ENCODE data around the gene ITCH.

DNA sequence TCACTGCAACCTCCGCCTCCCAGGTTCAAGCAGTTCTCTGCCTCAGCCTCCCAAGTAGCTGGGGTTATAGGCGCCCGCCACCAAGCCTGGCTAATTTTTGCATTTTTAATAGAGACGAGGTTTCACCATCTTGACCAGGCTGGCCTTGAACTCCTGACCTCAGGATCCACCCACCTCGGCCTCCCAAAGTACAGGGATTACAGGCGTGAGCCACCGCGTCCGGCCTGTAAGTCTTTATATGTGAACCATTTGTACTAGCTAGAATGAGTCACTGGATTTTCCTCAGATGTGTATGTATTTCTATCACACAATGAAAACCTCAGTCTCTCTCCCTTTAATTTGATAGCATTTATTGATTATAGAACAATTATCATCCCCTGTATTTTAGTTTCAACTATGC is 34.0 kb downstream of the ITCH start:
- TF ChIP-seq POLR2A (IDR thresholded peaks at IDR 0.05) (no peak), POLR2AphosphoS5 (IDR thresholded peaks at IDR 0.05) (no peak)

Data from sigmoid colon (tissue), 4 donors.